Posterior vena cava (tissue), 2 donors: ENCODE results near the gene PLCXD3. TPM values are rescaled to one million over a fixed set of nuclear protein-coding genes. Genes with fewer than 3 reads are reported as not detected.
"Not testable (repeated sequence)": the region's sequence is repeated elsewhere in the genome, so short reads cannot be mapped to it uniquely, and the experiment has no call there.

Source experiments
- DNase-seq: peaks from one replicate; pipeline ENCODE4 v3.0.0-alpha.2; 2020; ENCODE audit warnings: low spot score
- intact Hi-C, 2 donors: fragments of 100-400 bp; cut with DNase I; formaldehyde crosslinking; loops; one replicate each; pipeline versions ENCODE4 v1.14.1 to v1.14.2; 2022 to 2023
- total RNA-seq, 2 donors: library from RNA; stranded (reverse); fragmentation: NEBNext Ultra II Directional; extraction: Animal tissue kit (Norgen Biotek cat#: 25700); gene quantifications; one replicate each; pipeline ENCODE4 v1.2.1, GENCODE V29; 2021
- donor health status: DM: yes; HTN: yes; CAD: no.
- donor health status: DM: yes; HTN: yes; CAD: no.

The PLCXD3 gene
- total RNA-seq, 2 donors from 2014 or later, result 22.0 to 24.4 TPM

DNA sequence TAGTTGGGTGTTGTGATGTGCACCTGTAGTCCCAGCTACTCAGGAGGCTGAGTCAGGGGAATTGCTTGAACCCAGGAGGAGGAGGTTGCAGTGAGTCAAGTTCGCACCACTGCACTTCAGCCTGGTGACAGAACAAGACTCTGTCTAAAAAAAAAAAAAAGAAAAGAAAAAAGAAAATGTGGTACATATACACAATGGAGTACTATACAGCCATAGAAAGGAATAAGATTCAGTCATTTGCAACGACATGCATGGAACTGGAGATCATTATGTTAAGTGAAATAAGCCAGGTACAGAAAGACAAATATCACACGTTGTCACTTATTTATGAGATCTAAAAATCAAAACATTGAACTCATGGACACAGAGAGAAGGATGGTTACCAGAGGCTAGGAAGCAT lies 187.6 kb downstream of the PLCXD3 start:
- intact Hi-C loops, DNase-seq: not testable (repeated sequence)

DNA sequence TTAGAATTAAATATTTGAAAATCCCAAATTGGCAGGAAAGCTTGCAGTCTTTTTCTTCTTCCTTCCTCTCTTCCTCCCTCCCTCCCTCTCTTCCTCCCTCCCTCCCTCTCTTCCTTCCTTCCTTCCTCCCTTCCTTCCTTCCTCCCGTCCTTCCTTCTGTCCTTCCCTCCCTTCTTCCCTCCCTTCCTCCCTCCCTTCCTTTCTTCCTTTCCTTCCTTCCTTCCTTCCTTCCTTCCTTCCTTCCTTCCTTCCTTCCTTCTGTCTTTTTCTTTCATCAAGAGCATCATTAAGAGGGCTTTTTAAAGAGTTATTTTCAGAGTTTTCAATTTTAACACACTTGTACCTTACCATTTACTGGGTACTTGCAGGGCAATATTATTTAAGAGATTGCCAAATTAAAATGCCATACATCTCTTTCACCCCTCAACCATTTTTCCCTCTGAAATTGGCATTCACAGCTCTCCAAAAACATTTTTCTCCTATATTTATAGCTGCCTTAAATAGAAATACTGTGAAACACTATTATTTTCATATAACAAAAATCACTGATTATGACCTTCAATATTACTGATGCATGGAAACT lies 197.8 kb downstream of the PLCXD3 start:
- no peak for DNase-seq
- intact Hi-C loops, result no loop called here

DNA sequence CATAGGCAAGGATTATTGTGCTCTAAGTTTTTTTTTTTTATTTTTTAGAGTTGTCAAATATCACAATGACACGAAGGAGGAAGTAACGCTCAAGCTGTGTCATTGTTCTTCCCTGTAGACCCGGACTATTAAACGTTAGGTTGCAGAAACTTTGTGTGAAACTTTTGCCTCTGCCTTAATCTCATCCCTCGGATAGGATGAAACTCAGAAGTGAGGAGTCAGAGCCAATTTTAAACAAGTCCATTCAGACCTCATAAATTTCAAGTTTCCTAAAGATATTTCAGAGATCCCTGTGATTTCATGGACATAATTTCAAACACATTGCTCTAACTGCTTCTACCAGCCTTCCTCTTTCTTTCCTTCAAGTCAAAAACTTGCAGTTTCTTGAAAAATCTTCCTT lies 198.3 kb downstream of the PLCXD3 start:
- DNase-seq, result no peak
- intact Hi-C loops, result no loop called here

DNA sequence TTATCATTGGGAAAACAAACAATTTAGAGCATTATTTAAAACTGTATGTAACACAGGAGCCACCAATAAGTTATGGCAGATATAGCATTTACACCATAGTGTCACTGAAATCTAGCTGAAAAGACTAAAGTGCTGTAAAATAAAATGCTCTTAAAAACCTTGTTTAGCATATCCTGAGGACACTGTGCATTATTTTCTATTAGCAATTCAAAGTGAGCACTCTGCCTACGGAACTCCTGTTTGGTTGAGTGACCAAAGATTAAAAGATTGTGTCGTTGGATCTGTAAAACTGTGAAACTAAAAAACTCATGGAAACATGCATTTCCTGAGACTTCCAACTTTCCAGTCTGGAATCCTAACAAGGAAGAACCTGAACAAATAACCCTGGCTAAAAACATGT lies 201.1 kb downstream of the PLCXD3 start:
- intact Hi-C loops, result no loop called here
- no peak for DNase-seq

DNA sequence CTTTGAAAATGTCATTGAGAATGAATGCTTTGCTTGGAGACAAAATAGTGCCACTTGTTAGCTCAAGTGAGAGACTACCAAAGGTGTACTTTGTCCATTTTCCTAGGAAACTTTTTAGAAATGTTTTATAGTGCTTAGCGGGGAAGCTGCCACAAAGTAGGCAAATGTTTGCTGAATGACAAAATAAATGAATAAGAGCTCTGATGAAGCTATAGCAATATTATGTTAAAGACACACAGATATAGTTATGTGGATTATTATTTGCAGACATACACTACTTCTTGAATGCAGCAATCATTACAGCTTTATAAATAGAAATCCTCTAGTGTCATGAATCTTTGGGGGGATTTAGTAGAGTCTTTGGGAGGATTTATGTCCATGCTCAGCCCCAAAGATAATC lies 204.4 kb downstream of the PLCXD3 start:
- intact Hi-C loops, result no loop called here
- no peak for DNase-seq

DNA sequence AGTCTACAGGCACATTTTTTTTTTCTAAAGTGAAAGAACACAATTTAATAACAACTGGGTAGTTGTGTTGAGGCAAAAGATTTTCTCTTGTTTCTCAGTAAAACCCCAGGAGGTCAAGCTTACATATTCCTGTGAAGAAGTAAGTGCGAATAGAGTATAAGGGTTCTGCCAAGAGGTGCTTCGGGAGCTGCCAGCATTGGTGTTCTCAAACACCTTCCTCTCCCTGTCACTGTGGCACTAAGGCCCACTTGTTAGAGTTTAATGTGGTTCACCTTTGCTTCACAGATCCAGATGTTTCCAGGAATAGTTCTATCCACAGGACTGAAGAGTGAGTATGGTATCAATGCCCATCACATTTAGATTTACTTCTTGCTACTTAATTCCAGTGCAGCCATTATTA lies 205.3 kb downstream of the PLCXD3 start:
- DNase-seq, result no peak
- intact Hi-C loops, result no loop called here

DNA sequence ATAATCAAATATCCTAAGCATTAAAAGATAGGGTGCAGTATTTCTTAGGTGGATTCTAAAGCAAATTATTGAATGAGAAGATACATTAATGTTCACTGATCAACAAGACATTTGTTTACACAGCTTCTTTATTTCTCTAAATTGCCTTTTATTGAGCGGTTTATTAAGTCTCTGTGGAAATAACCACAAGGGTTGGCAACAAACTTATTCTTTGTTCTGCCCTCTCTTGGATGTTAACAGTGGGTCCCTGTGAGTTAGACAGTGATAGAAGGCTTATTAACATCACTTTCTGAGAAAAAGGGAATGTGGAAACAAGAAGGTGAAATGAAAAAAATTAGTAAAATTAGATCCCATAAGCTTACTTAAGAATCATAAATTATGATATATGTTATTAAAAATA lies 214.3 kb downstream of the PLCXD3 start:
- DNase-seq, result no peak
- intact Hi-C loops, result no loop called here

DNA sequence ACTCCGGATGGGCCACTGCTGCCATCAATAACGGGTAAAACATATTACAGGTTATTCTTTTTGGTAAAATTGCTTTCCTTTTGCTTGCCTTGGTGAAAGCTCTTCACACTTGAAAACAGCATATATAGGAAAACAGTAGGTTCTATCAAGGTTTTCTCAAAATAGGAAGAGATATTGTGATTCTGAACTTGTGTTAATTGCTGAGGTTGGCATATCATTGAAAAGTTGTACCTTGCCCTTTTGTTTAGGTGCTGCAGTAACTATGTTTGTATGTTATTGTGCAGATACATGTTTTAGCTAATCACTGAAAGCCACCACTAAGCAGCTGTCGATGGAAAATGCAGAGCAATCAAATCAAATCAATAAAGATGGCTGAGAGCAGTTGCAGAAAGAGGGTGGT lies 219.1 kb downstream of the PLCXD3 start:
- intact Hi-C loops, result no loop called here
- no peak for DNase-seq

DNA sequence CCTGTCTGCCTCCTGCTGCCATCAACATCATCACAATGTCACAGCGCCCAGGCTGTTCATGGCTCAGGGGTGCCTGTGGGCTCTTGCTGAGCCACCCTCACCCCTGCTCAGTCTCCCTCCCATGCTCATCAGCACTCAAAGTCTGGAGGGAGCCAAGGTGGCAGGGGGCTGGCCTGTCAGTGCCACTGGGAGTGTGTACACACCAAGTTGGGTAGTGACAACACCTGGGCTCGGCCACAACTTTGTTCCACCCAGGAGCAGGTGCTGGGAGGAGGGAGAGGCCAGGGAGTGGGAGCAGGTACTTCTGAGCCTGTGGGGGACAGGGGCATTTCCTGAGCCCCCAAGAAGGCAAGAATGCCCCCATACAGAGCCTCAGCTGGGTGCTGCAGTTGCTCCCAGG lies 219.6 kb downstream of the PLCXD3 start:
- DNase-seq, result peak; percentile 63
- intact Hi-C loops, result no loop called here

DNA sequence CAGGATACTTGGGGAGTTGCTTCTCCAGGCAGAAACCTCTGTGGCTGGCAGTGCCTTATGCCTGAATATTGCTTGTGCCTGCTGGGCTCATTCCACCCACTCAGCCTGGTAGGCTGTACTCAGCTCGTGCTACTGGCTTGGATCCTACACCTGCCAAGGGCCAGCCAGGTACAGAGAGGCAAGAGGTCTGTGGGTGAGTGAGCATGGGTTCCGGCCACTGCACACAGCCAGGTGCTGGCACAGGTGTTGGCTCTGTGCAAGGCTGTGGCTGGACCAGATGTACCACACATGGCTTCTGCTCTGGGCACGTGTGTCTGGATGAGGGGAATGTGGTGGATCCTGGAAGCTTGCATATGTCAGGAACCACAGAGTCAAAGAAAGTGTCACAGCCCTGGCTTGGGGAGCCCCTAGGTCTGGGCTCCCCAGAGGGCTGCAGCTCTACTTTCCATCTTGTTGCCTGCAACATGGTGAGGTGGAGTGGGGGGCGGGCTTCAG lies 220.4 kb downstream of the PLCXD3 start:
- intact Hi-C loops, result no loop called here
- DNase-seq, result no peak

DNA sequence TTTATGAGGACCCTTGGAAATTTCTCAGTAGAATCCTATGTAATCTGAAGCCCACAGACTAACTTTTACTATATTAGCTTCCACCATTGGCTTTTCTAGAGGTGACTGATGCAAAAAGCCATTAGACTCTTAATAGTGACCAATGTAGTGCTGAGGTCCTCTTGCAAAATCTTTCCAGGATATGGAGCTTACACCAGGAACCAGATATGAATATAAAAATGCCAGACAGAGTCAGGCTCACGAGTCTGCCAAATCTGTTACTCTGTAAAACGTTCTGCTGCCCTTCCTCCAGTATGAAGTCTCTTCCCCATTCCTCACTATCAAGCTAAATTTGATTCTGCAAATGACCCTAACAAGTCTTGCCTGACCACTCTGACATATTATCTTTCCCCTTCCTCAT lies 223.7 kb downstream of the PLCXD3 start:
- DNase-seq, result no peak
- intact Hi-C loops, result no loop called here

DNA sequence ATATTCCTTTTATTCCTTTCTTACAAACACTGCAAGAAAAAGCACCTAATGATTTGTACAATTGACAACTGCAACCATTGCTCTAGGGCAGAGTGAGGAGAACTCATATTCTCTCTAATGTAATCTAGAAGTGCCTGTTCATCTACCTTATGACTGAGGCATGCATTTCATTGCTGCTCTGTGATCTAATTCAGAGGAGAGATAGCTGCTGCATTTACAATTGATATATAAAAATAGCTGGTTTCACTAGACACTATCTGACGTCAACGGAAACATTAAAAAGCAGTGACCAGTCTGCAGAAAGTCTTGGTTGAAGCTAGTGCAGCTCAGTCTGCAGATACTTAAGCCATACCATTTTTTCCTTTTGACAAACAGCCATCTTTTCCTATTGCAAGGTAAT lies 224.2 kb downstream of the PLCXD3 start:
- DNase-seq, result no peak
- intact Hi-C loops, result no loop called here

DNA sequence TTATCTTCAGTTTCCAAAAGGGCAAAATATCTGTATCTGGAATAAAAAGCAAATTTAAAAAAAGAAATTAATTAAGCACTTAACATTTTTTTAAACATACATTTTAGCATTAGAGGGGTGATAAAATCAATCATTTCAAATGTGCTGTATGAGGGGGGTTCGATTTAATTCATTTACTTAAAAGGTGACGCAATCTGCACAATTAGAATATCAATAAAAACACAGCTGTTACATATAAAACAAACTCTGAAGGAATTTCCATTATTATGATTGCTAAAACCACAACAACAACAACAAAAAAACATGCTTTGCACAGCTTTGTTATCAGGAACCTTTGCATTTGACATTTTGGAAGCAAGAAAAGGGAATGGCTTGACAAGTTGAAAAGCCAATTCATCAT lies 225.5 kb downstream of the PLCXD3 start:
- intact Hi-C loops, result no loop called here
- no peak for DNase-seq

DNA sequence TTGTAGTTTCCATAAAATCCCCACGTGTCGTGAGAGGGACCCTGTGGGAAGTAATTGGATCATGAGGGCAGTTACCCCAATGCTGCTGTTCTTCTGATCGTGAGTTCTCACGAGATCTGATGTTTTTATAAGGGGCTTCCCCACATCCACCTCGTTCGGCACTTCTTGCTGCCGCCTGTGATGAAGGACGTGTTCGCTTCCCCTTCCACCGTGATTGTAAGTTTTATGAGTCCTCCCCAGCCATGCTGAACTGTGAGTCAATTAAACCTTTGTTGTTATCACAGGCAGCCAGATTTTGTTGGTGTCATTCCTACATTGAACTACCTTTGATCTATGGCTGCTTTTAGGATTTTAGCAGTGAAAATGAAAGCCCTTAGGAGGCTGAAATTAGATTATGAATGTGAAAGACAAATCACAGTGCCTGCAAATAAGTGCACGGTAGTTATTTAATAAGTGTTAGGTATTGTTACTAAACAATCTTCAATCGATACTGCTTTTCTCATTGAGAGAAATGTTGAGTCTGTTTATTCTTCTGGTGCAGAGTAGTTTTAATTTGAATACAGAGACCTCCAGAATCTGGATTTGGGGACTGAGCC lies 229.1 kb downstream of the PLCXD3 start:
- intact Hi-C loops, result no loop called here
- DNase-seq, result no peak

DNA sequence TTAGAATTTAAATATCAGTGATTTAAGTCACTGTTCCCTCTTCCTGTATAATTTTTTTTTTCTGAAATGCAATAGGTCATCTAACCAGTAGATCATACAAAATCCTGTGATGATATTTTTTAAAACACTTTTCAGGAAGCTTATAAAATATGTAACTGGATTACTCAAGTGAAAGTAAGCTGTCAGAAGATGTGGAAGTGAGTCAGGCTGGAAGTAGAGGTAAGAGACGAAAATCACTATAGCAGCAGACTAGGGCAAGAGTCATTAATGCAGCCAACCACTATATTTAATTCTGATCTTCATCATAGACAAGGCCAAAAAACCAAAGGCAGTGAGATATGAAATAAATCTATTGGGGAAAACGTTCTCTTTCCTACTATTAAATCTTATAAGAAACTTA lies 231.4 kb downstream of the PLCXD3 start:
- DNase-seq, result no peak
- intact Hi-C loops, result loop anchor here in 1 of 2 donors (10.0 kb wide), 3 partner anchors 236 to 556 kb away; partner anchors contain the start of gene PLCXD3

DNA sequence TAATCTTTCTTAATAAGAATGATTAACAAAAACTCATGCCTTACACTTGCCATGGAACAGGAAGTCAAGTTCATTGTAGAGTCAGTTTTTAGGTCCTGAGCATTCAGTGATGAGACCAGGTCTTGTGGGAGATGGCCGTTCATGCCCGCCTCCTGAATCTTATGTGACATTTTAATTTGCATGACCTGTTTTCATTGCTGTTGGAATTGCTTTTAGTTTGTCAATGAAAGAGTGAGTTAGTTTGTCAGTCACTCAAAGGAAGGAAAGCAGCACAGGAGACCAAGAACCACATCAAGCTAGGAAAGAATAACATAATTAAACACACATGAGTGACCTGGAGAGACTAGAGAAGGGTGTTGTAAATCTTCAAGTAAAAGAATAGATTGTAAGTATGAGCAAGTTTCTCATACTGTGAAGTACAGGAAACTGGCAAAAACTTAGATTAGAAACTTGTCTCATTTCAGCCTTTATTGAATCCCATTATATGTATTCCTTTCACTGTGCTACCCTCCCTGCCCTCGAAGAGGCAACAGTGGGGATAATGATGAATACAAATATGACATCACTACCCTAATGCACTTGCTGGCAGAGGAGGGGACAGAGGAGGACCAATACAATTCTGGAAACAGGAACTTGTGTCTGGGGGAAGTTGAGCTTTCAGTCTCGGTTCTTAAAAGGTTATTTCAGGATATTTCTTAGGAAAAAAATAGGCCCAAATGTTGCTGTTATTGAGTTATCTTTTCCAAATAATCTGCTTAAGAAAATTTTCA lies 232.7 kb downstream of the PLCXD3 start:
- intact Hi-C loops, result loop anchor here in 1 of 2 donors (10.0 kb wide), 3 partner anchors 237 to 557 kb away; partner anchors contain the start of gene PLCXD3

DNA sequence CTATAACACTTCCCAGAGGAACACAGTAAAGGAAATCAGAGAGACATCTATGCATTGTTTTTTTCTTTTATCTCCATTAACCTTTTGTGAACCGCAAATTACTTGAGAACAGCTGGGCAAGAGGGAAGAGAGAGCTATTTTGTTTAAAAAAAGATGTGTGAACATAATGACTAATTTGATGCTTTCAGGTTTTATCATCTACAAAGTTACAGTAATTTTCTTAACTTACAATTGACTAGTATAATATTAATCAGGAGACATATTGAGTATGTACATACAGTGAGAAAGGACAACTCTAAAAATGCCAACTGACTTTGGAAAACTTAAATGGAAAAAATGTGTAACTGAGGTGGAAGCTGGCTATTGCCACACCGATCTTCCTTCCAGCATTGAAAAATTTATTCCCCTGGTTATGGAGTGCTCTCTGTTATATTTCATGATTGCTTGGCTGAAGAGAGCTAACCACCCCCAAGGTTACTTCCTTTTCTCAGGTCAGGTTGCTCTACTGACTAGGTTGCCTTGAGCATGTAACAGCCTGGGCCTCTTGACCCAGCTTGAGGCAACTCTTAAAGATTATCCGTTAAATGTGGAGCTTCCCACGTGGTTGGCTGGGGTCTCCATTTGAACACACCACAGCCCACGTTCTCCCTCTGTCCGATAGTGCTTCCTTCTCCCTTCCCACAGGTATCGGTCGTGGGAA lies 234.4 kb downstream of the PLCXD3 start:
- intact Hi-C loops, result loop anchor here in 1 of 2 donors (10.0 kb wide), 3 partner anchors 239 to 559 kb away; partner anchors contain the start of gene PLCXD3
- DNase-seq, result no peak

More for the DNA sequence above, 232.7 kb downstream of the PLCXD3 start:
- DNase-seq, result no peak

DNA sequence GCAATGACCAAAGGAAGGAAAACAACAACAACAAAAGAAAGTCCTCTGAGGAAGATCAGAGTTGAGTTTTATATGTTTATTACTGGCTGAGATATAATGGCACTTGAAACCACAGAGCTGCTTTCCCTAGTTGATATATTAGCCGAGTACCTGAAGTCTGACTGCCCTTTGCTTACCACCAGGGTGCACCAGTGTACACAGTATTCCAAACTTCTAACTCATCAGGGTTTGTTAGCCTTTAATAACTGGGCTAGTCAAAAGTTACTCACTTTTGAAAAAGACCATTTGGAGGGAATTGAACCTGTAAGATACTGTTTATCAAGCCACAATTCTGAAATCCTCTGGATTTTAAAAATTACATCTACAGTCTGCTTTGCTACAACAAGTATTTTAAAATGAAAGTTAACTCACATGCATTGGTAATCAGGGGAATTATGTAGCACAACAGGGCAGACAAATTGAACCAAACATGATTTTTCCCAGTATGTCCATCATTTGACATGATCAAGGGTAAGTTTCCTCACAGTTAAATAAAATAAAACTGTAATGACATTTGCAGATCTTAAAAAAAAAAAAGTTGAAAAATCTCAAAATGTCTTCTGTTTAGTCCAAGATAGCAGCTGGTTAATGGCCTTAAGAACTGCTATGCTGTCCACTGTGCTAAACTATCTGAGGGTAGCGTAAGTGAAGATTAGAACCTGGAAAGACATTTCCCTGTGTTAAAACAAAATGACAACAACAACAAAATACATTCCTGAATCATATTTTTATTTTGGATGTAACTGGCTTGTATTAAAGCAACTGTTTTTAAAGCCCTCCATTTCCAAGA lies 239.8 kb downstream of the PLCXD3 start:
- DNase-seq, result no peak

DNA sequence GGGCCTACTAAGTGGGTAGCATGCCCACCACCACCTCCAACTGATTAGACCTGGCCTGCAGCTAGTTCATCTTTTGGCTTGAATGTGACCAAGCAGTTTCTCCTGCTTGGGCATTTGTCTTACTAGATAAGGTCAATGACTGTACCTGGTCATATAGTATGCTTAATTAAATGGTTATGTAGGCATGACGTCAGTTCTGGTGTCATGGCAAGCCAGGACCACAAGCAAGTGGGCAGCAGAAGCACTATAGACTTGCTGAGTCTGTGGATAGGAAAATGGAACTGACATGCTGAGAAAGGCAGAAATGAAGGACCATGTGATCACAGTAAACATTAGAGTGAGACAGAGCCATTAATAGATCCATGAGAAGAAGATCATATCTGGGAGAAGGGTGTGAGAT lies 241.5 kb downstream of the PLCXD3 start:
- no peak for DNase-seq
- intact Hi-C loops, result loop anchor here in 1 of 2 donors (5.0 kb wide), 1 partner anchor 1162 kb away; no protein-coding TSS in a partner anchor

More for the DNA sequence above, 239.8 kb downstream of the PLCXD3 start:
- intact Hi-C loops, result loop anchor here in 1 of 2 donors (5.0 to 10.0 kb wide), 4 partner anchors 244 to 564 kb away; partner anchors contain the start of genes C7 and PLCXD3
